Lower leg skin (tissue), 3 donors: Measurements from ENCODE around the gene POU2F3.

ENCODE experiments used
- CTCF ChIP-seq, 3 donors: fragments of 450-650 bp; IDR thresholded peaks; one replicate each; pipeline ENCODE4 v1.5.1; 2016; ENCODE audit warnings: antibody characterized with exemption in 3 of 3, mild to moderate bottlenecking in 3 of 3, moderate library complexity in 2 of 3
- POLR2A ChIP-seq, 2 donors: fragments of 450-650 bp; IDR thresholded peaks; one replicate each; pipeline ENCODE4 v1.6.1; 2016 to 2017; ENCODE audit warnings: antibody characterized with exemption in 2 of 2, mild to moderate bottlenecking in 1 of 2, moderate library complexity in 1 of 2

DNA sequence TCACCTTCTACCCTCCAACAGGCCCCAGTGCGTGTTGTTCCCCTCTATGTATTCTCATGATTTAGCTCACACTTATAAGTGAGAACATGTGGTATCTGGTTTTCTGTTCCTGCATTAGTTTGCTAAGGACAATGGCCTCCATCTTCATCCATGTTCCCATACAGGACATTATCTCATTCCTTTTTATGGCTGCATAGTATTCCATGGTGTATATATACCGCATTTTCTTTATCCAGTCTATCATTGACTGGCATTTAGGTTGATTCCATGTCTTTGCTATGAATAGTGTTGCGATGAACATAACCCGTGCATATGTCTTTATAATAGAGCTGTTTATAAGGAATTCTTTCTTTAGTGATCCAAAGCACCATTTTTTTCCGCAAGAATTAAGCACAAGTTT lies 56.6 kb downstream of the POU2F3 start:
- TF ChIP-seq CTCF (IDR thresholded peaks at IDR 0.05): no peak
- TF ChIP-seq POLR2A (IDR thresholded peaks at IDR 0.05): no peak
